Right renal pelvis (tissue), 4 donors: ENCODE data around the gene B4GALNT4. TPM values are rescaled to one million over a fixed set of nuclear protein-coding genes. Genes with fewer than 3 reads are reported as not detected.
"Not testable (repeated sequence)": the region's sequence is repeated elsewhere in the genome, so short reads cannot be mapped to it uniquely, and the experiment has no call there.

Source experiments
- DNase-seq, 4 donors: peaks; one replicate each; pipeline ENCODE4 v3.0.0-alpha.2; 2013; ENCODE audit warnings: low read depth in 4 of 4, low spot score in 3 of 4, missing footprints in 1 of 4
- polyA plus RNA-seq, 4 donors: library from polyadenylated mRNA; unstranded; fragments of 120-200 nt; gene quantifications; one replicate each; pipeline ENCODE4 v1.2.1, GENCODE V29; 2013; ENCODE audit not compliant: insufficient read length in 4 of 4

The B4GALNT4 gene
- polyA plus RNA-seq, 4 donors: 57.3 to 83.9 (median 61.4) TPM

- DNase-seq: no peak
Measured at GRCh38 chr11:416757-417621, 47.7 kb downstream of the B4GALNT4 start.

GRCh38 chr11:417652-418342 lies 48.5 kb downstream of the B4GALNT4 start:
- no peak for DNase-seq

- DNase-seq: no peak
Measured at GRCh38 chr11:418343-419247, 49.3 kb downstream of the B4GALNT4 start.

- DNase-seq: no peak
Measured at GRCh38 chr11:419248-420005, 50.1 kb downstream of the B4GALNT4 start.

- no peak for DNase-seq
Measured at GRCh38 chr11:420054-420910, 51.0 kb downstream of the B4GALNT4 start.

GRCh38 chr11:420911-421321 lies 51.6 kb downstream of the B4GALNT4 start:
- no peak for DNase-seq

GRCh38 chr11:422249-422656 lies 53.0 kb downstream of the B4GALNT4 start:
- DNase-seq: no peak

- no peak for DNase-seq
Measured at GRCh38 chr11:424232-424631, 54.9 kb downstream of the B4GALNT4 start.

GRCh38 chr11:424766-425165 lies 55.5 kb downstream of the B4GALNT4 start:
- not testable (repeated sequence) for DNase-seq

- no peak for DNase-seq
Measured at GRCh38 chr11:425301-425700, 56.0 kb downstream of the B4GALNT4 start.

GRCh38 chr11:426851-427250 lies 57.6 kb downstream of the B4GALNT4 start:
- no peak for DNase-seq

- DNase-seq: no peak
Measured at GRCh38 chr11:428295-428694, 59.0 kb downstream of the B4GALNT4 start.

GRCh38 chr11:429391-429790 lies 60.1 kb downstream of the B4GALNT4 start:
- DNase-seq: no peak

- DNase-seq: no peak
Measured at GRCh38 chr11:429931-430456, 60.7 kb downstream of the B4GALNT4 start.

Other genes starting within 250 kb of the B4GALNT4 start
- 1 to 10 TPM in 1 of 4 donors, under 1 TPM in 1, not detected in 2; 0.83 to 1.3 TPM for gene SCGB1C1, start 176.4 kb upstream of the B4GALNT4 start, polyA plus RNA-seq
- 10 to 100 TPM; 44.5 to 49.5 (median 47.1) TPM for gene BET1L, start 162.1 kb upstream of the B4GALNT4 start, polyA plus RNA-seq
- gene RIC8A, start 161.8 kb upstream of the B4GALNT4 start, polyA plus RNA-seq: 10 to 100 TPM; 73.5 to 97.6 (median 81.7) TPM
- gene SIRT3, start 133.2 kb upstream of the B4GALNT4 start, polyA plus RNA-seq: 10 to 100 TPM; 25.5 to 33.8 (median 30.5) TPM
- 100 to 1,000 TPM; 131 to 151 (median 138) TPM for gene PSMD13, start 132.5 kb upstream of the B4GALNT4 start, polyA plus RNA-seq
- under 1 TPM; 0.20 to 0.80 (median 0.36) TPM for gene NLRP6, start 91.1 kb upstream of the B4GALNT4 start, polyA plus RNA-seq
- 10 to 100 TPM; 14.8 to 25.7 (median 19.4) TPM for gene PGGHG, start 80.4 kb upstream of the B4GALNT4 start, polyA plus RNA-seq
- under 1 TPM in 2 of 4 donors, not detected in 2; 0.34 to 0.48 TPM for gene IFITM5, start 70.0 kb upstream of the B4GALNT4 start, polyA plus RNA-seq
- 100 to 1,000 TPM; 194 to 242 (median 224) TPM for gene IFITM2, start 61.7 kb upstream of the B4GALNT4 start, polyA plus RNA-seq
- gene IFITM1, start 55.5 kb upstream of the B4GALNT4 start, polyA plus RNA-seq: 10 to 100 TPM; 34.1 to 44.9 (median 39.9) TPM
- gene IFITM3, start 48.6 kb upstream of the B4GALNT4 start, polyA plus RNA-seq: 100 to 1,000 TPM; 400 to 486 (median 421) TPM
- gene PKP3, start 24.7 kb downstream of the B4GALNT4 start, polyA plus RNA-seq: 1 to 10 TPM; 4.0 to 7.4 (median 5.2) TPM
- 10 to 100 TPM; 33.4 to 64.4 (median 36.7) TPM for gene SIGIRR, start 45.5 kb downstream of the B4GALNT4 start, polyA plus RNA-seq
- 10 to 100 TPM in 1 of 4 donors, 1 to 10 TPM in 3; 7.8 to 12.7 (median 9.6) TPM for gene ANO9, start 72.5 kb downstream of the B4GALNT4 start, polyA plus RNA-seq
- gene PTDSS2, start 80.8 kb downstream of the B4GALNT4 start, polyA plus RNA-seq: 10 to 100 TPM; 30.1 to 41.4 (median 32.5) TPM
- gene RNH1, start 137.7 kb downstream of the B4GALNT4 start, polyA plus RNA-seq: 100 to 1,000 TPM in 1 of 4 donors, 10 to 100 TPM in 3; 80.9 to 120 (median 86.6) TPM
- gene HRAS, start 166.1 kb downstream of the B4GALNT4 start, polyA plus RNA-seq: 10 to 100 TPM; 39.5 to 57.2 (median 41.2) TPM
- 1 to 10 TPM; 3.3 to 5.2 (median 4.1) TPM for gene LRRC56, start 168.0 kb downstream of the B4GALNT4 start, polyA plus RNA-seq
- 1 to 10 TPM; 2.8 to 5.9 (median 3.6) TPM for gene LMNTD2, start 191.2 kb downstream of the B4GALNT4 start, polyA plus RNA-seq
- 10 to 100 TPM; 42.7 to 68.7 (median 45.2) TPM for gene RASSF7, start 191.5 kb downstream of the B4GALNT4 start, polyA plus RNA-seq
- gene PHRF1, start 207.0 kb downstream of the B4GALNT4 start, polyA plus RNA-seq: 10 to 100 TPM; 21.1 to 27.4 (median 21.9) TPM
- 10 to 100 TPM in 1 of 4 donors, 1 to 10 TPM in 3; 8.1 to 12.4 (median 8.4) TPM for gene IRF7, start 246.5 kb downstream of the B4GALNT4 start, polyA plus RNA-seq